CD8-positive, alpha-beta memory T cell (primary cell): ENCODE results near the gene TIMP2. TPM values are rescaled to one million over a fixed set of nuclear protein-coding genes. Genes with fewer than 3 reads are reported as not detected.

Experiments used
- CTCF ChIA-PET: fragments of 350-600 bp; sonication (Branson Sonifier 250); formaldehyde crosslinking; loops from one replicate; lab custom pipeline; 2021; ENCODE audit warnings: antibody characterized with exemption; lab: Charles Lee
- POLR2A ChIA-PET: fragments of 350-600 bp; sonication (Branson Sonifier 250); formaldehyde crosslinking; loops from one replicate; lab custom pipeline; 2021; ENCODE audit warnings: antibody characterized with exemption; lab: Charles Lee
- DNase-seq, 5 donors: peaks; one replicate each; pipeline versions ENCODE4 v3.0.0 to v3.0.0-alpha.2; 2020 to 2022; ENCODE audit warnings: mixed read lengths in 1 of 5
- H3K27ac ChIP-seq: one replicate; pipeline ENCODE4 v1.7.0; 2013; ENCODE audit warnings: low read depth, mild to moderate bottlenecking, low read length, moderate library complexity
- H3K27me3 ChIP-seq: 2 replicates; pipeline ENCODE4 v1.7.0; 2013; ENCODE audit warnings: low read length, mild to moderate bottlenecking; ENCODE audit not compliant: insufficient read depth, poor library complexity, severe bottlenecking
- H3K36me3 ChIP-seq: 2 replicates; pipeline ENCODE4 v1.7.0; 2013; ENCODE audit warnings: mild to moderate bottlenecking, low read length, moderate library complexity; ENCODE audit not compliant: insufficient read depth
- H3K4me1 ChIP-seq: 2 replicates; pipeline ENCODE4 v1.7.0; 2013; ENCODE audit warnings: mild to moderate bottlenecking, low read length, moderate library complexity; ENCODE audit not compliant: insufficient read depth
- H3K4me3 ChIP-seq: 2 replicates; pipeline ENCODE4 v1.7.0; 2013; ENCODE audit warnings: mild to moderate bottlenecking, low read length
- H3K9me3 ChIP-seq: 2 replicates; pipeline ENCODE4 v1.7.0; 2013; ENCODE audit warnings: mild to moderate bottlenecking, low read length
- H3K27ac Mint-ChIP-seq, 8 donors: one replicate each; pipeline ENCODE4 v1.8.0; 2020 to 2021; ENCODE audit warnings: mixed read lengths in 8 of 8, mild to moderate bottlenecking in 6 of 8, inconsistent platforms in 3 of 8, moderate library complexity in 3 of 8
- H3K27me3 Mint-ChIP-seq, 2 donors: one replicate each; pipeline ENCODE4 v1.8.0; 2020 to 2021; ENCODE audit warnings: mixed read lengths in 2 of 2, mild to moderate bottlenecking in 1 of 2, moderate library complexity in 1 of 2
- H3K36me3 Mint-ChIP-seq, 3 donors: one replicate each; pipeline ENCODE4 v1.8.0; 2020 to 2021; ENCODE audit warnings: mixed read lengths in 3 of 3, inconsistent platforms in 1 of 3, mild to moderate bottlenecking in 1 of 3
- H3K4me1 Mint-ChIP-seq, 3 donors: one replicate each; pipeline ENCODE4 v1.8.0; 2020 to 2021; ENCODE audit warnings: mixed read lengths in 3 of 3, inconsistent platforms in 1 of 3, mild to moderate bottlenecking in 1 of 3
- H3K4me3 Mint-ChIP-seq, 7 donors: one replicate each; pipeline ENCODE4 v1.8.0; 2020 to 2021; ENCODE audit warnings: mixed read lengths in 7 of 7, mild to moderate bottlenecking in 6 of 7, moderate library complexity in 4 of 7, inconsistent platforms in 2 of 7
- H3K9me3 Mint-ChIP-seq, 5 donors: one replicate each; pipeline ENCODE4 v1.8.0; 2020 to 2022; ENCODE audit warnings: mixed read lengths in 5 of 5, mild to moderate bottlenecking in 3 of 5, moderate library complexity in 2 of 5, inconsistent platforms in 1 of 5
- polyA plus RNA-seq: library from polyadenylated mRNA; unstranded; fragments of 300-500 nt; fragmentation: Illumina TruSeq; gene quantifications from one replicate; pipeline ENCODE4 v1.2.3, GENCODE V29; 2021
- total RNA-seq, 2 experiments: library from RNA; stranded (reverse); gene quantifications; one replicate each; pipeline ENCODE4 v1.2.3, GENCODE V29; 2021

TIMP2 gene
- total and polyA plus RNA-seq, 3 experiments from 2014 or later: 0.08 to 1.6 (median 1.3) TPM

- H3K27ac Mint-ChIP-seq: peak overlapping the region in 1 of 8 donors; percentile 42
- POLR2A ChIA-PET: no interaction called here
- Histone ChIP-seq H3K27ac (no peak overlapping the region), H3K4me1 (no peaks in the 10 kb centered on the region), H3K36me3 (no peaks in the 10 kb centered on the region), H3K4me3 (no peak overlapping the region), H3K9me3 (no peaks in the 10 kb centered on the region), H3K27me3 (no peaks in the 10 kb centered on the region)
- peaks cover 0 to 2% (median 0%) of the 10 kb centered on the region in 5 donors for H3K9me3 Mint-ChIP-seq
- H3K4me3 Mint-ChIP-seq: no peak overlapping the region
- H3K4me1 Mint-ChIP-seq: no peaks in the 10 kb centered on the region
- CTCF ChIA-PET: no interaction called here
- no peaks in the 10 kb centered on the region for H3K36me3 Mint-ChIP-seq
- no peak for DNase-seq
- peaks cover 6 to 11% of the 10 kb centered on the region in 2 donors for H3K27me3 Mint-ChIP-seq
Observed at GRCh38 chr17:78961571-78961970, 36.4 kb upstream of the TIMP2 start.

DNA sequence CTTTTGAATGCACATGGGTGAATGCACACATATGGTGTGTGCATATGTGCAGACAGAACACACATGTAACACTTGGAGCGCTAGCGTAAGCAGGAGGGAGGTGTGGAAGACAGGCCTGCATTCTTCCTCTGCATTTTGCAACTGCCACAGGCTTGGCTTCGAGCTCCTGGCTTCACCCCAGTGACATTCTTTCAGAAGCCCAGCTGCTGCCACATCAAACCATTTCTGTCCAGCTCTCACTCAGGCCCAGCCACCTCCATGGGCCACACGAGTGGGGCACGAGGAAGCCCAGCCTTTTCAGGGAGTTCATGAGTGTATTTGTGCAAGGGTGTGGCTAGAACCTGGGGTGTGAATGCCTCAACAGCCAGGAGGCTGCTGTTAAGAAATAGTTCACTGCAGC, 35.7 kb upstream of the TIMP2 start:
- Histone ChIP-seq H3K27me3 (no peaks in the 10 kb centered on the region), H3K9me3 (no peaks in the 10 kb centered on the region), H3K4me1 (no peaks in the 10 kb centered on the region), H3K27ac (no peak overlapping the region), H3K4me3 (no peak overlapping the region), H3K36me3 (no peaks in the 10 kb centered on the region)
- Mint-ChIP-seq H3K9me3 (peaks cover 0 to 2% (median 0%) of the 10 kb centered on the region in 5 donors), H3K27ac (no peak overlapping the region), H3K4me3 (no peak overlapping the region), H3K4me1 (no peaks in the 10 kb centered on the region), H3K36me3 (no peaks in the 10 kb centered on the region), H3K27me3 (peaks cover 9 to 12% of the 10 kb centered on the region in 2 donors)
- CTCF ChIA-PET: no interaction called here
- no peak for DNase-seq
- POLR2A ChIA-PET: no interaction called here

DNA sequence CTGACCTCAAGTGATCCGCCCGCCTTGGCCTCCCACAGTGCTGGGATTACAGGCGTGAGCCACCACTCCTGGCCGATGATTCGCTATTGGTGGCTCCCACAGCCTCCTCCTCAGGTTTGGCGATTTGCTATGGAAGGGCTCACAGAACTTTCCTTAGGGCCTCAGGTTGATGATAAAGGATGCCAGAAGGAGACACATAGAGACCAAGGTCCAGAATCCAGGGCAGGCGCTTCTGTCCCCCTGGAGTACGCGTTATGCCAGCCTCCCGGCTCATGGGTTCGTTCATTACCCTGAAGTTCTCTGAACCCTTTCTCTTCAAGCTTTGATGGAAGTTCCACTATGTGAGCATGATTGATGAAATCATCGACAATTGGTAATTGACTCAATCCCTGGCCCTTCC, 34.6 kb upstream of the TIMP2 start:
- Mint-ChIP-seq H3K36me3 (no peaks in the 10 kb centered on the region), H3K27me3 (peaks cover 10 to 15% of the 10 kb centered on the region in 2 donors), H3K4me1 (no peaks in the 10 kb centered on the region), H3K9me3 (peaks cover 0 to 2% (median 0%) of the 10 kb centered on the region in 5 donors), H3K4me3 (no peak overlapping the region), H3K27ac (no peak overlapping the region)
- Histone ChIP-seq H3K4me3 (no peak overlapping the region), H3K27ac (no peak overlapping the region), H3K9me3 (no peaks in the 10 kb centered on the region), H3K4me1 (no peaks in the 10 kb centered on the region), H3K36me3 (no peaks in the 10 kb centered on the region), H3K27me3 (no peaks in the 10 kb centered on the region)
- ChIA-PET POLR2A (no interaction called here), CTCF (no interaction called here)
- no peak for DNase-seq

DNA sequence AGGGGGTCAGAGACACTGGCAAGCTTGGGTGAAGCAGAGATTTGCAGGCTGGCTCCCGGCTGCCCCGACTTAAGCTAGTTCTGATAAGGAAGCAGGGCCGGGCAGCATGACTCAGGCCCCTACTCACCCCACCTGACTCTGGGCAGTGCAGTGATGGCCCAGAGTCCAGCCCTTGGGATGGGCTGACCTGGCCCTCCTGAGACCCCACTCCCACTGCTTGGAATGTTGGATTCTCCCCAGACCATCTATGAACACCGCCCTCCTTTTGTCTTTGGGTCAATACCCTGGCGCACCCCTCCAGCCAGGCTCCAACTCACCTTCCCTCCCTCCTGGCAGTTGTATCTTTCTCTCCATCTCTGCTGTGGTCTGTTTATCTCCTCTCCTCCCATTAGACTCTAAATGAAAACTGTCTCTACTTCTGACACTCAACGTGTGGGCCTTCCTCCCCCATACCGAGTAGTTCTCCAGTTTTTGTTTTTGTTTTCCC, 33.5 kb upstream of the TIMP2 start:
- no peaks in the 10 kb centered on the region for H3K4me1 ChIP-seq
- no peak overlapping the region for H3K27ac ChIP-seq
- Mint-ChIP-seq H3K9me3 (peaks cover 0 to 2% (median 0%) of the 10 kb centered on the region in 5 donors), H3K36me3 (no peaks in the 10 kb centered on the region), H3K27me3 (peaks cover 10 to 15% of the 10 kb centered on the region in 2 donors), H3K27ac (no peak overlapping the region), H3K4me1 (no peaks in the 10 kb centered on the region), H3K4me3 (no peak overlapping the region)
- no peaks in the 10 kb centered on the region for H3K9me3 ChIP-seq
- POLR2A ChIA-PET: no interaction called here
- no peaks in the 10 kb centered on the region for H3K36me3 ChIP-seq
- no peaks in the 10 kb centered on the region for H3K27me3 ChIP-seq
- no peak for DNase-seq
- CTCF ChIA-PET: no interaction called here
- H3K4me3 ChIP-seq: no peak overlapping the region

DNA sequence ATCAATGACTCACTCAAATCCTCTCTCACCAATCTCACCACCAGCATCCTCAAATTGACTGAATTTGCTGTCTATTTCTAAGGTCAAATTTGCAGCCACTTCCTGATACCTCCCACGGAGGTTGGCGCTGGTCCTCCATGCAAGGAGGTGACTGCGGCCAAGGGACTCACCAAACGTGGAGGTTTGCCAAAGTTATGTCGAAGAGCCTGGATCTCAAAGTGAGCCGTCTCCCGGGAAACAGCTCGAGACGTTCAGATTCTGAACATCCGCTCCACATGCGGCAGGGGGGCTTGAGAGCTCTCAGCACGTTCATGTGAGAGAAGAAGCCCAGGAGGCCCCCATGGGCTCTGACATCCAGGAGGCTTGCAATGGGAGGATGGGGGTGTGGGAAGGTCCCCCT, 31.9 kb upstream of the TIMP2 start:
- H3K27ac ChIP-seq: no peak overlapping the region
- Mint-ChIP-seq H3K4me3 (no peak overlapping the region), H3K36me3 (no peaks in the 10 kb centered on the region), H3K9me3 (peaks cover 0 to 2% (median 0%) of the 10 kb centered on the region in 5 donors), H3K27ac (no peak overlapping the region), H3K4me1 (no peaks in the 10 kb centered on the region), H3K27me3 (peaks cover 13 to 23% of the 10 kb centered on the region in 2 donors)
- DNase-seq: no peak
- no peaks in the 10 kb centered on the region for H3K36me3 ChIP-seq
- no peaks in the 10 kb centered on the region for H3K9me3 ChIP-seq
- CTCF ChIA-PET: no interaction called here
- no peaks in the 10 kb centered on the region for H3K27me3 ChIP-seq
- POLR2A ChIA-PET: no interaction called here
- H3K4me3 ChIP-seq: no peak overlapping the region
- no peaks in the 10 kb centered on the region for H3K4me1 ChIP-seq

GRCh38 chr17:78956254-78956653, 31.1 kb upstream of the TIMP2 start:
- H3K36me3 Mint-ChIP-seq: no peaks in the 10 kb centered on the region
- DNase-seq: no peak
- no peak overlapping the region for H3K4me3 Mint-ChIP-seq
- no peaks in the 10 kb centered on the region for H3K4me1 Mint-ChIP-seq
- peaks cover 0 to 3% (median 2%) of the 10 kb centered on the region in 5 donors for H3K9me3 Mint-ChIP-seq
- no peaks in the 10 kb centered on the region for H3K27me3 ChIP-seq
- CTCF ChIA-PET: no interaction called here
- H3K4me3 ChIP-seq: no peak overlapping the region
- H3K9me3 ChIP-seq: no peaks in the 10 kb centered on the region
- POLR2A ChIA-PET: no interaction called here
- H3K36me3 ChIP-seq: no peaks in the 10 kb centered on the region
- peaks cover 17 to 20% of the 10 kb centered on the region in 2 donors for H3K27me3 Mint-ChIP-seq
- H3K27ac Mint-ChIP-seq: no peak overlapping the region
- no peak overlapping the region for H3K27ac ChIP-seq
- no peaks in the 10 kb centered on the region for H3K4me1 ChIP-seq

DNA sequence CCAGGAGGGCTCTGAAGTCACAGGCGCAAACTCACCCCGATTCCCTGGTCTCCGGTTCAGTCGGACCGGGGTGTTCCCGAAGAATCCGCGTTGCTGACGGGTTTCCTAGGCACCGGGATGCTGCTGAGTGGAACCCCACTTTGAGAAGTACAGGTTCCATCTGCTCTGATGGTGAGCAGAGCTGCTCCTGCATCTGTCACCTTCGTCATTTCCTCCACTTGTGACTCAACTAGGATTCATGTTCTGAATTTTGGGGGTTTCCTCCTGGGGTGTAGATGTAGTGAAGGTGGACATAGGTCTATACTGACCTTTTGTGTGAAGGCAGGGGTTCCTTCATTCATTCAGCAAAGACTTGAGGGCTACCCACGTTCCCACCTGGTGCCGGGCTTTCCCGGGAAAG, 29.5 kb upstream of the TIMP2 start:
- no peaks in the 10 kb centered on the region for H3K27me3 ChIP-seq
- no peak overlapping the region for H3K4me3 ChIP-seq
- no peaks in the 10 kb centered on the region for H3K9me3 ChIP-seq
- H3K4me1 Mint-ChIP-seq: no peaks in the 10 kb centered on the region
- no peak for DNase-seq
- H3K27ac ChIP-seq: no peak overlapping the region
- H3K36me3 ChIP-seq: no peaks in the 10 kb centered on the region
- H3K4me3 Mint-ChIP-seq: no peak overlapping the region
- peaks cover 4 to 16% (median 6%) of the 10 kb centered on the region in 5 donors for H3K9me3 Mint-ChIP-seq
- H3K36me3 Mint-ChIP-seq: peaks cover 0 to 7% (median 0%) of the 10 kb centered on the region in 3 donors
- ChIA-PET POLR2A (no interaction called here), CTCF (no interaction called here)
- no peaks in the 10 kb centered on the region for H3K4me1 ChIP-seq
- peaks cover 17 to 20% of the 10 kb centered on the region in 2 donors for H3K27me3 Mint-ChIP-seq
- no peak overlapping the region for H3K27ac Mint-ChIP-seq

DNA sequence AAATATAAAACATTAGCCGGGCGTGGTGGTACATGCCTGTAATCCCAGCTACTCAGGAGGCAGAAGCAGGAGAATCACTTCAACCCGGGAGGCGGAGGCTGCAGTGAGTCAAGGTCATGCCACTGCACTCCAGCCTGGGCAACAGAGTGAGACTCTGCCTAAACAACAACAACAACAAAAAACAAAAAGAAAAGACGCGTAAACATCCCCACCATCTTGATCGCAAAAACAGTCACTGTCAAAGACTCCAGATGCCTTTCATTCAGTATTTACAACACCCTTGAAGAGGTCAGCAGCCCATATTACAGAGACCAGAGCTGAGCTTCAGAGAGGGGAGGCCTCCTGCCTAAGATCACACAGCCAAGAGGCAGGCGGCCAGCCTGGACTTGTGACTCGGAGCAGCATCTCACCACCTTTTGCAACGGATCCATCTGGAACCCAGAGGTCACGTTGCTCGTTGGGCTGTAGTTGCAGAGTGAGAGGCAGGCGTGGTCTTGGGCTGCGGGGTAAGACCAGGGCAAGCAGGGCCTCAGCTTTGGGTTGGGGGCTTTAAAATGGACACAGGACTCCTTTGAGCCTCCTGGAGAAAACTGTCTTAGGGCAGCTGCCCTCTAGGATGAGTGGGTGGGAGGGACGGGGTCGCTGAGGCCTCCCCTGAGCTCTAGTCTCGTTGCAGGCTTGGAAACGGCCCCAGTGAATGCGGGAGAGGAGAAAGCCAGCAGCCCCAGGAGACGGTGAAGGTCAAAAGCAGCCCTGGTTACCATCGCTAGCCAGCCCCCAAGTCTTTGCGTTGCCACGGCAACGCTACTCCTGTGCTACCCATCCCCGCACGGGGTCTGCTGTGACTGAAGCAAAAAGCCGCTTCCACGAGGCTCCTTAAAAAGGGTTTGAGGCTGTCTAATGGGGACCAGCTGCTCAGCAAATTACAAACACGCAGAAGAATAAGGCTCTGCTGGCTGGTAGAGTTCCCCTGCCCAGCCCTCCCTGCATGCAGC, 28.5 kb upstream of the TIMP2 start:
- Mint-ChIP-seq H3K36me3 (peaks cover 0 to 7% (median 0%) of the 10 kb centered on the region in 3 donors), H3K27me3 (peaks cover 13 to 16% of the 10 kb centered on the region in 2 donors), H3K9me3 (peaks cover 4 to 19% (median 9%) of the 10 kb centered on the region in 5 donors), H3K27ac (no peak overlapping the region), H3K4me3 (no peak overlapping the region), H3K4me1 (no peaks in the 10 kb centered on the region)
- POLR2A ChIA-PET: no interaction called here
- H3K4me1 ChIP-seq: no peaks in the 10 kb centered on the region
- no peaks in the 10 kb centered on the region for H3K9me3 ChIP-seq
- H3K27ac ChIP-seq: no peak overlapping the region
- no peaks in the 10 kb centered on the region for H3K36me3 ChIP-seq
- no peaks in the 10 kb centered on the region for H3K27me3 ChIP-seq
- no peak overlapping the region for H3K4me3 ChIP-seq
- CTCF ChIA-PET: no interaction called here
- no peak for DNase-seq
